Inflammatory macrophage (primary cell): ENCODE data around the gene UGT1A8.
"Not testable (repeated sequence)": the region's sequence is repeated elsewhere in the genome, so short reads cannot be mapped to it uniquely, and the experiment has no call there.

Experiments
- DNase-seq, 2 donors: peaks; one replicate each; pipeline ENCODE4 v3.0.0-alpha.2; 2020 to 2022
- total RNA-seq, 18 experiments: gene quantifications; one replicate each; lab custom pipeline; 2026; ENCODE audit warnings: mixed read lengths in 6 of 18, inconsistent platforms in 2 of 18; lab: John Stamatoyannopoulos, UW

The UGT1A8 gene
- total RNA-seq: 0 reads per million in 18 experiments

DNA sequence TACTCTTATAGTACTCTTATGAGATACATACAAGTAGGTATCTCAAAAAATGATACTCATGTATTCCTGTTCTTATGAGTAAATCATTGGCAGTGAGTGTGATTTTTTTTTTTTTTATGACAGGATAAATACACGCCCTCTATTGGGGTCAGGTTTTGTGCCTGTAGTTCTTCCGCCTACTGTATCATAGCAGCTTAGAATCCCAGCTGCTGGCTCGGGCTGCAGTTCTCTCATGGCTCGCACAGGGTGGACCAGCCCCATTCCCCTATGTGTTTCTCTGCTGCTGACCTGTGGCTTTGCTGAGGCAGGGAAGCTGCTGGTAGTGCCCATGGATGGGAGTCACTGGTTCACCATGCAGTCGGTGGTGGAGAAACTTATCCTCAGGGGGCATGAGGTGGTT, at the start of gene UGT1A8:
TSS of gene UGT1A8 (plus strand) at position 158 of the 400 bp plus-strand sequence. CDS start at position 233, 75 bp downstream.
- DNase-seq: not testable (repeated sequence)

DNA sequence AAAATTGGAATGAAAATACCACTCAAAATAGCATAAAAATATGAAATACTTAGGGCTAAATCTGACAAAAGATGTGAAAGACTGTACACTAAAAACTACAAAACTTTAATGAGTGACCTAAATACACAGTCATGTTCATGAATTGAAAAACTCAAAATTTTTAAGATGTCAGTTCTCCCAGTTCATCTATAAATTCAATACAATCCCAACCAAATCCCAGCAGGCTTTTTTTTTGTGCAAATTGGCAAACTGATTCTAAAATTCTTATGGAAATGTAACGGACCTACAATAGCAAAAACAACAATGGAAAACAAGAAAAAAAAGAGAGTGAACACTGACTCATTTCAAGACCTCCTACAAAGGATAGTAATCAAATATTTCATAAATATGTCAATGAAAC, 46.4 kb upstream of the UGT1A8 start:
- no peak for DNase-seq

GRCh38 chr2:233571462-233571861, 46.0 kb upstream of the UGT1A8 start:
- no peak for DNase-seq

DNA sequence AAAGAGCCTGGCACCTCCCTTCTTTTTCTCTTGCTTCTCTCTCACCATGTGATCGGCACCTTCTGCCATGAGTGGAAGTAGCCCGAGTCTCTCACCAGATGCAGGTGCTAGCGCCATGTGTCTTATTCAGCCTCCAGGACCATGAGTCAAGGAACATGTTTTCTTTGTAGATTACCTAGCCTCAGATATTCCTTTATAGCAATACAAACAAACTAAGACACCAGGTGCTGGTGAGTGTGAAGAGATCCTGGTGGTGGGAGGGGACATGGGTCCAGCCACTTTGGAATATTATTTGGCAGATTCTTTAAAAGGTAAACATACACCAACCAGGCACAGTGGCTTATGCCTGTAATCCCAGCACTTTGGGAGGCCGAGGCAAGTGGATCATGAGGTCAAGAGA, 45.0 kb upstream of the UGT1A8 start:
- DNase-seq: no peak

DNA sequence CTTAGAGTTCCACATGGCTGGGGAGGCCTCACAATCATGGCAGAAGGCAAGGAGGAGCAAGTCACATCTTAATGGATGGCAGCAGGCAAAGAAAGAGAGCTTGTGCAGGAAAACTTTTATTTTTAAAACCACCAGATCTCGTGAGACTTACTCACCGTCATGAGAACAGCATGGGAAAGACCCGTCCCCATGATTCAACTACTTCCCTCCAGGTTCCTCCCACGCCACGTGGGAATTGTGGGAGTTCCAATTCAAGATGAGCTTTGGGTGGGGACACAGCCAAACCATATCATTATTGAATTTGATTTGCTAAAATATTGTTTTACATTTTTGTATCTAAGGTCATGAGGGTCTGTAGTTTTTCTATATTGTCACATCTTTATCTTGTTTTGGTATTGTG, 40.1 kb upstream of the UGT1A8 start:
- DNase-seq: not testable (repeated sequence)

DNA sequence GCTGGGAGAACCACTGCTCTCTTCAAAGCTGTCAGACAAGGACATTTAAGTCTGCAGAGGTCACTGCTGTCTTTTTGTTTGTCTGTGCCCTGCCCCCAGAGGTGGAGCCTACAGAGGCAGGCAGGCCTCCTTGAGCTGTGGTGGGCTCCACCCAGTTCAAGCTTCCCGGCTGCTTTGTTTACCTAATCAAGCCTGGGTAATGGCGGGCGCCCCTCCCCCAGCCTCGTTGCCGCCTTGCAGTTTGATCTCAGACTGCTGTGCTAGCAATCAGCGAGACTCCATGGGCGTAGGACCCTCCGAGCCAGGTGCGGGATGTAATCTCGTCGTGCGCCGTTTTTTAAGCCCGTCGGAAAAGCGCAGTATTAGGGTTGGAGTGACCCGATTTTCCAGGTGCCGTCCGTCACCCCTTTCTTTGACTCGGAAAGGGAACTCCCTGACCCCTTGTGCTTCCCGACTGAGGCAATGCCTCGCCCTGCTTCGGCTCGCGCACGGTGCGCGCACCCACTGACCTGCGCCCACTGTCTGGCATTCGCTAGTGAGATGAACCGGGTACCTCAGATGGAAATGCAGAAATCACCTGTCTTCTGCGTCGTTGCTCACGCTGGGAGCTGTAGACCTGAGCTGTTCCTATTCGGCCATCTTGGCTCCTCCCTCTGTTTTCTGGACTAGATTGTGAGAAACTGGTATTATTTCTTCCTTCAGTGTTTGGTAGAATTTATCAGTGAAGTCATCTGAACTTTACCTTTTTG, 34.0 kb upstream of the UGT1A8 start:
- not testable (repeated sequence) for DNase-seq

GRCh38 chr2:233584210-233584609, 33.2 kb upstream of the UGT1A8 start:
- no peak for DNase-seq

GRCh38 chr2:233588400-233588799, 29.0 kb upstream of the UGT1A8 start:
- no peak for DNase-seq

GRCh38 chr2:233592706-233593105, 24.7 kb upstream of the UGT1A8 start:
- DNase-seq: not testable (repeated sequence)

GRCh38 chr2:233593201-233593600, 24.2 kb upstream of the UGT1A8 start:
- no peak for DNase-seq

GRCh38 chr2:233597522-233597921, 19.9 kb upstream of the UGT1A8 start:
- no peak for DNase-seq

- DNase-seq: no peak
Measured at GRCh38 chr2:233598952-233599351, 18.5 kb upstream of the UGT1A8 start.

DNA sequence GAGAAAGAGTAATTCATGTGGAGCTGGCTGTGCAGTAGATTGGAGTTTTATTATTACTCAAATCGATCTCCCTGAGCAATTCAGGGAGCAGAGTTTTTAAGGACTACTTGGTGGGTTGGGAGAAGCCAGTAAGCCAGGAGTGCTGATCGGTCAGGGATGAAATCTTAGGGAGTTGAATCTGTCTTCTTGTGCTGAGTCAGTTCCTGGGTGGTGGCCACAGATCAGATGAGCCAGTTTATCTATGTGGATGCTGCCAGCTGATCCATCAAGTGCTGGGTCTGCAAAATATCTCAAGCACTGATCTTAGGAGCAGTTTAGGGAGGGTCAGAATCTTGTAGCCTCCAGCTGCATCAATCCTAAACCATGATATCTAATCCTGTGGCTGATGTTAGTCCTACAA, 17.0 kb upstream of the UGT1A8 start:
- DNase-seq: no peak

DNA sequence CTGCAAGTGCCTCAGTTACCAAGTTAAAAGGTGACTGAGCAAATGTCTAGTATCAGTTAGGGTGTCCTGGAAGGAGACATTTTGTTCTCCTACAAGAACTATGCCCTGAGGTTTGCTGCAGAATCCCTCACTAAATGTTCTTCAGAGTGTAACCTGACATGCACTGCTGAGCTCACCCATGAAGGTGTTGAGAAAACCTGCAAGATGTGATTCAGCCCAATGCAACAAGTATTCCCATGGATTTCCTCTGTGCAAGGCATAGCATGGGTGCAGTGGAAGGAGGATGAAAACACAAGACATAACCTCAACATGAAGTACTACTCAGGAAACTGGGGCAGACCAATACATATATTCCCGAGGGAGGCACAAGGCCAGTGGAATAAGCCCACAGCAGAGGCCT, 15.4 kb upstream of the UGT1A8 start:
- DNase-seq: no peak

DNA sequence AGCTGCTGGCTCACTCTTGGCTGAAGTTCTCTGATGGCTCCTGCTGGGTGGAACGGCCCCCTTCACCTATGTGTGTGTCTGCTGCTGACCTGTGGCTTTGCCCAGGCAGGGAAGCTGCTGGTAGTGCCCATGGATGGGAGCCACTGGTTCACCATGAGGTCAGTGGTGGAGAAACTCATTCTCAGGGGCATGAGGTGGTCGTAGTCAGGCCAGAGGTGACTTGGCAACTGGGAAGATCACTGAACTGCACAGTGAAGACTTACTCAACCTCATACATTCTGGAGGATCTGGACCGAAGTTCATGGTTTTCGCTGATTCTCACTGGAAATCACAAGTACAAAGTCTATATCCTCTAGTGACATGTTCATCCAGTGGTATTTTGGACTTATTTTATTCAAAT, 13.9 kb upstream of the UGT1A8 start:
- DNase-seq: no peak

GRCh38 chr2:233604826-233605225, 12.6 kb upstream of the UGT1A8 start:
- DNase-seq: no peak

- no peak for DNase-seq
Measured at GRCh38 chr2:233605680-233606079, 11.8 kb upstream of the UGT1A8 start.

GRCh38 chr2:233611284-233611683, 6.1 kb upstream of the UGT1A8 start:
- no peak for DNase-seq

DNA sequence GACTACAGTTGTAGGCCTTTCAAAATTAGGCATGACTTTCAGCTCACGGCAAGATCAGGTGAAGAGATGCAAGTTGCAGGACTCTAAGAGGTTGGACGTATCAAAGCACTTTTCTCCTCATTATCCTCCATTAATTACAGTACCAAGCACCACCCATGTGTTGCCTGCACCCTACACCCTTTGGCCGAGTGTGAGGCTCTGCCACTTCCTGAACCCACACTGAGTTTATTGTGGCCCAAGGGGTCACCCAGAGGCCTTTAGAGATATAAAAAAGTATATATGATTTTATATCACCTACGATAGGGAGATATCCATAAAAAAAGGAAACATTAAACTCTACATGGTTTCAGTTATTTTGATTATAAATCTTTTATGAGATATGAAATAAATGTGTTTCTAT, 2.8 kb downstream of the UGT1A8 start:
- DNase-seq: no peak

GRCh38 chr2:233621863-233622262, 4.4 kb downstream of the UGT1A8 start:
- not testable (repeated sequence) for DNase-seq

DNA sequence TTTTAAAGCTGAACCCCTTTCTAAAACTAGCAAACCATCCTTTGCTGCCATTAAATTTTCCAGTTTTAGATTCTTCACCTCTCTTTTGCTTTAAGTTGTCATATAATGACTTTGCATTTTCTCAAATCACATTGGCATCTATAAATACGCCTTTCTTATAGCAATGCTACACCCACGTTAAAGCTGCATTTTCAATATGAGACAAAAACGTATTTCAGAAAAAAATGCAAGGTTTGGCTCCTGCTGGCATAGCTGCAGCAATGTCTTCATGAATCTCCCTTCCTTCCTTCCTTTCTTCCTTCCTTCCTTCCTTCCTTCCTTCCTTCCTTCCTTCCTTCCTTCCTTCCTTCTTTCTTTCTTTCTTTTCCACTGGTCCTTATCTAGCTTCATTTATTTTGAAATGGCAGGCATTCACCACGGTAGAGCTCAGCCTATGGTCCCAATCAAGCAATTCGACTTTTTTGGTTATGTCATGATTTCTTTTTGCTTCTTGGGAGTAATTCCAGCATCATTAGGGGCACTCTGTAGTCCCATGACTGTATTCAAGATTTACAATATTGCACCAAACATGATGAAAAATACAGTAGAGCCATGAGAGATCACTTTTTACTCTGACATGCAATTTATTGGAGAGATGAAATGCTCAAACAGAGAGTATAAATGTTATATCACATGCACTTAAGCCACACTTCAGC, 10.0 kb downstream of the UGT1A8 start:
- no peak for DNase-seq

GRCh38 chr2:233636306-233636705, 18.9 kb downstream of the UGT1A8 start, which contains the start of gene UGT1A10:
TSS of gene UGT1A10 (plus strand) at chr2:233636448. CDS start at chr2:233636523, 75 bp downstream.
- not testable (repeated sequence) for DNase-seq

GRCh38 chr2:233638836-233639235, 21.4 kb downstream of the UGT1A8 start:
- DNase-seq: no peak

DNA sequence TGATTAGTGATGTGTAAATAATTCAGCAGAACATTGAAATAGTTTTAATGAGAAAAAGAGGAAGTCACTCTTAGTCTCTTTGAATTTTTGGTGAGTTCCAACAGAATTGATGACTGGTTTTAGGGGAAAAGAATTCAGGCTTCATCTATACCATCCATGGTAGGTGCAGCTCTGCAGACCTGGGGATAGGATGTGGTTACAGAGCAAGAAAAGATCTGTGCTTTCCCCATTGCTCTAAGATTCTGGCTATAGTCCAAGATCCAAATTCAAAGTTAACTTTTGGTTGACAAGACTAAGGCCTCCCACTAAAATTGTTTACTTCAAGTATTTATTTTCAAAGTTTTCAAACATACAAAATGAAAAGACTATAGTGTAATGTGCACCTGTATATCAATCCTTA, 22.4 kb downstream of the UGT1A8 start:
- DNase-seq: no peak
